OCI-M1 (cell line): ENCODE measurements around the gene BABAM2.
"Not testable (repeated sequence)": the region's sequence is repeated elsewhere in the genome, so short reads cannot be mapped to it uniquely, and the experiment has no call there.

Experiments used
- DNase-seq: peaks from one replicate; lab custom pipeline; 2025; lab: John Stamatoyannopoulos, UW

Gene BABAM2

GRCh38 chr2:27946530-27947060 is 56.1 kb downstream of the BABAM2 start:
- peak; percentile 32 for DNase-seq

- no peak for DNase-seq
Observed at GRCh38 chr2:27952070-27952469, 61.5 kb downstream of the BABAM2 start.

GRCh38 chr2:27953077-27953476 is 62.5 kb downstream of the BABAM2 start:
- no peak for DNase-seq

DNA sequence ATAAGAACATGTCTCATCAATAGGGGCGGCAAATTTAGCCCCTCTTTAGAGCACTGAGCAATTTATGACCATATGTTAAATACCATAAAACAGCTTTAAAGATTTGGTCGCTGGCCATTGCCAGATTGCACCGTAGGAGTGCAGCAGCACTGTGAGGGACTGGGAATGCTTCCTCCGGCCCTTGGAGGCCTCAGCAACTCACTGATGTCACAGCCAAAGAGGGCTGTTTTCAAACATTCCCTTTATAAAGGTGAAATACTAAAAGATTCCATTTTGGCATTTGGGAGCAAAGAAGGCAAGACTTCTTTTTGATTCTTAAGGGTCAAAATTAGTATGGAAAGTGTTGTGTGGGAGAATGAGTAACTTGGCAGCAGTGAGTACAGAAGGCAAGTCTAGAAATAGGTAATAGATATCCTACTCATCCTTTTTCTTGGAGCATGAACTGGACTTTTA is 63.7 kb downstream of the BABAM2 start:
- DNase-seq, result no peak

DNA sequence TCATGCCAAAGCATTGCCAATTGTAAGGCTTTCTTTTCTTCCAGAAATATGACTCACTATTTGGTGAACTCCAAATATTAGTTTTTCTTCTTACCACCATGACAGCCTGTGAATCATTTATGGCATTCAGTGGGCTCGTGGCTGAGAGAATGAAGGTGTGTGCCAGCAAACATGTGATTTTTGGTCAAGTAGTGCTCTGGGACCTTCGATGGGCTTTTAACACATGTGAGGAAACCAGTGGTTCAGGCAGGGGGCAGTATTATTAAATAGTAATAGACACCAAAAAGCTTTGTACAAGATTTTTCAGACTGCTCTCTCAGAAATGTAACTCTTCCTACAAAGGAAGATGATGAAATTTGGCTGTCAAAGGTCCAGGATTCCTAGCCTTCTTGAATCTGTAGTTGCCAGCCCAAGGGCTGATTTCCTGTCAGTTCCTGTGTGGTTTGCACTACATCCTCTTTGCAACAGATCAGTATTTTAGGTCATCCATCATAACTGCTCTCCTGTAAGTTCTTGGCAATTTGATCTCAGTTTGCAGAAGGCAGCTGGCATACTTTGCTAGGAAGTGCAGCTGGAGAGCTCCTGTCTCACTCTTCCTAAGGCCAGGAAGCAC is 64.3 kb downstream of the BABAM2 start:
- peak; percentile 87 for DNase-seq

DNA sequence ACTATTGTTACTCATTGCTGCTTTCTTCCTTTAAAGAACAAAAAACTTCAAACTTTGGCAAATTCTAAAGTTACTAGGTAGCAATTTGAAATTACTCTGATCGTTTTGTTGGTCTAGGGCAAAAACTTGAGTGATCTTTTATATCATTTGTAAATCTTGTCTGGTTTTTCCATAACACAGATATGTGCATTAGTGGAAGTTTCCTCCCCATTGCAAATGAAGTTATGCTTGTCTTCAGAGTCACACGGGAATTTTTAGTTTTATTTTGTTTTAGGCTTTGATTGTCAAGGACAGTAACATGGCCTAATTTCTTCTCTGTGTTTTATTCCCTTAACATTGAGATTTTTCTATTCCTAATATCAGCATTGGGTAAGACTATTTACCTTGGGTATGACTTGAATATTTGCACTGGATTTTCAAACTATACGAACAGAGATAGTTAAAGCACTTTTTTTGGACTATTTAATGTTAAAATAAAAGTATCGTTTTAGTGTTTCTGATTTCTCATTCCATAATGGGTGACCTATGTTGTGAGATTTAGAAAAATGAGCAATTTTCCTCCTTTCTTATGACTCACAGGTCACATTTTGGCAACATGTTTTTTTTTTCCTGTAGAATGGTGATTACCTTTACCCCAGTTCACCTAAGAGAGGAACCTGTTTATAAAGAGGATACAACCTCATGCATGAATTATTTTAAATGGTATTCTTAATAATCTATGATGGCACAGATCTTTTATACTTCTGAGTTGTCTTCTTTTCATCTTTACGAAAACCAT is 65.0 kb downstream of the BABAM2 start:
- DNase-seq, result no peak

- peak; percentile 18 for DNase-seq
Observed at GRCh38 chr2:27956888-27957287, 66.4 kb downstream of the BABAM2 start.

DNA sequence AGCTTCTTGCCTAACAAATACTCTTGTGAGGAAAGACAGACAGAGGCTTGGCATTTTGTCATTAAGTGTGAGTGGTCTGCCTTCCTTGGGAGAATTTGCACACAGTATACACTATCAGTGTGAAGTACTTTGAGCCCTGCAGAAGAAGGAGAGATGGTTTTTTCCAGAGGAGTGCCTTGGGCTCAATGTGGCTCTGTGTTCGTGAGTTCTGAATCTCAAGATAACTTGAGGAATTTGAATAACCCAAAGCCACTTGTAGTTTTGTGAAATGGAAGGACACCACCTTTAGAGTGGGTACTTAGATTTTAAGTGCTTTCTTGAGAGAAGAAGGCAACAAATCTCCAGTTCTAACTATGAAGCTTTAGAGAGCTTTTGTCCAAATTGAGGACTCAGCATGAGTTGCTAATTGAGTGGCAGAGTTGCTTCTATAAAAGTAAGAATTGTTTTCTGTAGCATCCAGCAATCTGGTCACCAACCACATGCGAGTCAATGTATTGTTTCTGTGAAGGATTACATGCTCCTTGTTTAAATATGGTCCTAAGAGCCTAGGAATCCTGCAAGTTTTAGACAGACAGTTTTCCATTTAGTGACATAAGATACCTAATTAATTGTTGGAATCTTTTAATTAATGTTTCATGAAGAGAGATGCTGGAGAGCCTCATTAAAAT is 68.3 kb downstream of the BABAM2 start:
- peak; percentile 36 for DNase-seq

- DNase-seq, result peak; percentile 90
Observed at GRCh38 chr2:27959496-27959895, 69.0 kb downstream of the BABAM2 start.

- peak; percentile 46 for DNase-seq
Observed at GRCh38 chr2:27960237-27960912, 69.8 kb downstream of the BABAM2 start.

GRCh38 chr2:27962006-27962405 is 71.5 kb downstream of the BABAM2 start:
- DNase-seq, result no peak

GRCh38 chr2:27963472-27963871 is 72.9 kb downstream of the BABAM2 start:
- no peak for DNase-seq

DNA sequence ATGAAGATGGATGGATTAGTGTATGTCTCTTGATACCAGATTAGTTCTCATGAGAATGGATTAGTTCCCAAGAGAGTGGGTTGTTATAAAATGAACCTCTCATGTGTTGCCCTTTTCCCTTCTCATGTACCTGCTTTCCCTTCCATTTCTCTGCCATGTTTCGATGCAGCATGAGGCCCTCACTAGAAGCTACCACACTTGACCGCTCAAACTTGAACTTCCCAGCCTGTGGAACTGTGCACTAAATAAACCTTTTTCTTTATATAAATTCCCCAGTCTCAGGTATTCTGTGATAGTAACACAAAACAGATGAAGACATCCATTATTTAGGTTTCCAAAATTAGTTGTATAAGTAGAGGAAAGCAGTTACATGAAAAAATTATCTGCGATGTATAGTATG is 73.5 kb downstream of the BABAM2 start:
- DNase-seq, result no peak

DNA sequence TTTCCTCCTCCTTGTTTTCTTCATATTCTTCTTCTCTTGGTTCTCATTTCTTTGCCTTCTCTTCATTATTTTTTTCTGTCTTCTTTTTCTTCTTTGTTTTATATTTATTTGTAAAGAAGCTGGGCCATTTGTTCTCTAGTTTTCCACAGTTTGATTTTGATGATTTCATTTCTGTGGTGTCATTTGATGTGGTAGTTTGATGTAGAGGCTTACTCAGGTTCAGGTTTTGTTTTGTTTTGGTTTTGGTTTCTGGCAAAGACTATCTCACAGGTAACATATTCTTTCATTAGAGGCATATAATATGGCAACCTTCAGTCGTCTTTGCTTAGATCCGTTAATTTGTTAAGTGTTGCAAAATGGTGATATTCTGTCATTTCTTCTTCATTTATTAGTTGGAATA is 75.3 kb downstream of the BABAM2 start:
- no peak for DNase-seq

GRCh38 chr2:27966466-27966865 is 75.9 kb downstream of the BABAM2 start:
- DNase-seq, result no peak

DNA sequence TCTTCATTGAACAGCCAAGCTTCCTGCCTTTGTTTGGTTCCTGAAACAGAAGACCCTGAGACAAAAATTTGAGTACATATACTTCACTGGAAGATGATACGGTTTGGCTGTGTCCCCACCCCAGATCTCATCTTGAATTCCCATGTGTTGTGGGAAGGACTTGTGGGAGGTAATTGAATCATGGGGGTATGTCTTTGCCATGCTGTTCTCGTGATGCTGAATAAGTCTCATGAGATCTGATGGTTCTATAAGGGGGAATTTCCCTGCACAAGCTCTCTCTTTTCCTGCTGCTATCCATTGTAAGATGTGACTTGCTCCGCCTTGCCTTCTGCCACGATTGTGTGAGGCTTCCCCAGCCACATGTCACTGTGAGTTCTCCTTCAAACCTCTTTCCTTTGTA is 76.5 kb downstream of the BABAM2 start:
- no peak for DNase-seq

- not testable (repeated sequence) for DNase-seq
Observed at GRCh38 chr2:27968045-27968444, 77.5 kb downstream of the BABAM2 start.

DNA sequence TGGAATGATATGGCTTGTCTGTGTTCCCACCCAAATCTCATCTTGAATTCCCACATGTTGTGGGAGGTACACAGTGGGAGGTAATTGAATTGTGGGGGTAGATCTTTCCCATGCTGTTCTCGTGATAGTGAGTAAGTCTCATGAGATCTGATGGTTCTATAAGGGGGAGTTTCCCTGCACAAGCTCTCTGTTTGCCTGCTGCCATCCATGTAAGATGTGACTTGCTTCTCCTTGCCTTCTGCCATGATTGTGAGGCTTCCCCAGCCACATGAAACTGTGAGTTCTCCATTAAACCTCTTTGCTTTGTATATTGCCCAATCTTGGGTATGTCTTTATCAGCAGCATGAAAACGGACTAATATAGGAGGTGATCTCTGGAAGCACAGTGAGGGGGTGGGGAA is 78.4 kb downstream of the BABAM2 start:
- not testable (repeated sequence) for DNase-seq

GRCh38 chr2:27972311-27972710 is 81.8 kb downstream of the BABAM2 start:
- DNase-seq, result no peak

DNA sequence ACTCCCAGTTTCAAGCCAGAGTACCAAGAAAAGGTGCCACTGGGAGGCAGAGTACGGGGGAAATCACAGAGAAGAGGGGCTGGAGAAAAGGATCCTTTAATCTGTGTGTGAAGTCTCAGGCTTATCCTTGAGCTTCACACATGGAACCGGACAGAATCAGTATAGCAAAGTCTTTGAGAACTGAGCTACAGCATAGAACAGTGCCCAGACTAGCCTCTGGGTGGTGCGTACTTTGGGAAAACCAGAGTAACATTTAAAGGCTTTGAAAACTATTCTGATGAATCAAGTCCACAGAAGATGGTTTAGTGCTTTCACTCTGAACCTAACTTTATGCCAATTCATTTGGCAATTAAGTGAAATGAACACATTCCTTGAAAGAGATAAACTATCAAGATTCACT is 83.1 kb downstream of the BABAM2 start:
- no peak for DNase-seq

- DNase-seq, result no peak
Observed at GRCh38 chr2:27976308-27976707, 85.8 kb downstream of the BABAM2 start.

DNA sequence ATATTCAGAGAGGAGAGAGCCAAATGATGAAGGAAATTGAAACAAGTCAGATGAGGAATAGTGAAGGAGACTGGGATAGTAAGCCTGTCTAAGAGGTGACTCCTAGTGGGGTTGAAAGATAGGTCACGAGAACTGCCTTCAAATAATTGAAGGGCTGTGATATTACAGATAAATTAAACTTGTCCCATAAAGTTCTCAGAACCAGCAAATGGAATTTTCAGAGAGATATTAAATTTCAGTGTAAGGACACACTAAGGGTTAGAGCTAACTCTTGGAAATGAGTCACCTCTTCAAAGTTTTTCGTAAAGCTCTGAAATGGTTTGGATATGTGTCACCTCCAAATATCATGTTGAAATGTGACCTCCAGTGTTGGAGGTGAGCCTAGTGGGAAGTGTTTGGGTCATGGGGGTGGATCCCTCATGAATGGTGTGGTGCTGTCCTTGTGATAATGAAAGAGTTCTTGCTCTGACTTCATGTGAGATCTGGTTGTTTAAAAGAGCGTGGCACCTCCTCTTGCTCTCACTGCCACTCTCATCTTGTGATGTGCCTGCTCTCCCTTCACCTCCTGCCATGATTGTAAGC is 87.3 kb downstream of the BABAM2 start:
- DNase-seq, result no peak
